SU-DHL-6 (cell line): ENCODE results near the gene GAS7.

ENCODE experiments used
- EZH2phosphoT487 ChIP-seq: fragments of 200-600 bp; sonication (generic), shearing (Covaris generic); conservative IDR thresholded peaks from 2 replicates; pipeline ENCODE4 v1.6.1; 2018; ENCODE audit warnings: mild to moderate bottlenecking, antibody characterized with exemption, low read length, moderate library complexity, mixed read lengths
- TF ChIP-seq, protein P1 (sequence below): fragments of 200-600 bp; sonication (generic); IDR thresholded peaks from one replicate; pipeline ENCODE4 v1.5.1; 2017; ENCODE audit warnings: antibody characterized with exemption, mild to moderate bottlenecking, low read length, moderate library complexity; ENCODE audit not compliant: insufficient read depth, poor library complexity, severe bottlenecking

DNA sequence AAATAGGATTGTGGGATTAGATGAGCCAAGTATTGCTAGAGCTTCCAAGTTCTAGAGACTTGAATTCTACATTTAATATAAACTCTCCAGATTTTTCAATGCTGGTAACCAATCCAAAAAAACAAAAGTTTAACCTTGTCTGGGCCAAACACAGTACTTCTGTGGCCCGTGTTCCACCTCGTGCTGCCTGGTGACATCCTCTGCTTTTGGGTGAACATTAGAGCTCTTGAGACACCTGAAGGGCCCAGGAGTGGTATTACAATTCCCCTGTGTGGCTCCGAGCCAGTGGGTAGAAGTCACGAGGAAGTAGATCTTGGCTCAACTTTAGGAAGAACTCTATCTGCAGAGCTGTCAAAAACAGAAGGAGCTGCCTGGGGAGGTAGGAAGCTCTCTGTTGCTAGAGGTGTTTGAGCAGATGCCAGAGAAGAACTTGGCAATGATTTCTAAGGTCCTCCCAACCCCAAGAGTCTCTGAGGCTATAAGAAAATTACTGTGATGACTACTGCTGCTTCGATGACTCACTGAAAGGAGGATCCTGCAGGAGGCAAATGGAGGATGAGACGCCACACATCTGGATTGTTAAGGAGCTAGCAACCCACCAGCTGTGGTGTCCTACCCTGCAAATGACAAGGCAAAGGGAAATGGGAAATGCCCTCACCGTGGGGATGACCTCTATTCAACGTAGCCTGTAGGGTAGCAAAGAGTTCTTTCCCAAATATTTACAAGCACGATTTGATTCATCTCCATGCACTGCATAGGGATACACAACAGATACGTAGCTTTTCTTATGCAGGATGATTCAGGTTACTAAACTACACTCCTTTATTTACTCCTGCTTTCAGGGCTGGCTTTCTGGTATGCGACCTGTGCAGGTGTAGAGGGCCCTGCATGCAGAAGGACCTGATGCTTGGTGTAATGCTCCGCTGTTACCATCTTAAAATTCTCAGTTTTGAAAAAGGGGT is 45.8 kb upstream of the GAS7 start:
- TF ChIP-seq, protein P1, sequence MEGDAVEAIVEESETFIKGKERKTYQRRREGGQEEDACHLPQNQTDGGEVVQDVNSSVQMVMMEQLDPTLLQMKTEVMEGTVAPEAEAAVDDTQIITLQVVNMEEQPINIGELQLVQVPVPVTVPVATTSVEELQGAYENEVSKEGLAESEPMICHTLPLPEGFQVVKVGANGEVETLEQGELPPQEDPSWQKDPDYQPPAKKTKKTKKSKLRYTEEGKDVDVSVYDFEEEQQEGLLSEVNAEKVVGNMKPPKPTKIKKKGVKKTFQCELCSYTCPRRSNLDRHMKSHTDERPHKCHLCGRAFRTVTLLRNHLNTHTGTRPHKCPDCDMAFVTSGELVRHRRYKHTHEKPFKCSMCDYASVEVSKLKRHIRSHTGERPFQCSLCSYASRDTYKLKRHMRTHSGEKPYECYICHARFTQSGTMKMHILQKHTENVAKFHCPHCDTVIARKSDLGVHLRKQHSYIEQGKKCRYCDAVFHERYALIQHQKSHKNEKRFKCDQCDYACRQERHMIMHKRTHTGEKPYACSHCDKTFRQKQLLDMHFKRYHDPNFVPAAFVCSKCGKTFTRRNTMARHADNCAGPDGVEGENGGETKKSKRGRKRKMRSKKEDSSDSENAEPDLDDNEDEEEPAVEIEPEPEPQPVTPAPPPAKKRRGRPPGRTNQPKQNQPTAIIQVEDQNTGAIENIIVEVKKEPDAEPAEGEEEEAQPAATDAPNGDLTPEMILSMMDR, result no peak
- TF ChIP-seq EZH2phosphoT487, result no peak
